Heart right ventricle (tissue), 16 donors: ENCODE data around the gene PTPRG. TPM values are rescaled to one million over a fixed set of nuclear protein-coding genes. Genes with fewer than 3 reads are reported as not detected.
A peak's percentile ranks its signal among the peaks of the same experiment; 100 is the strongest.

Experiments
- ATAC-seq, 8 donors: fragments of 200-7000 bp; cut with Tn5 transposase; one replicate each; pipeline ENCODE4 v1.9.1; 2020; ENCODE audit warnings: mild to moderate bottlenecking in 8 of 8, moderate library complexity in 8 of 8, moderate number of reproducible peaks in 1 of 8
- DNase-seq, 2 donors: peaks; one replicate each; pipeline ENCODE4 v3.0.0-alpha.2; 2020
- H3K27ac ChIP-seq, 10 donors: fragments of 200-600 bp; sonication (generic) in 2 of 10; one replicate each; pipeline versions ENCODE4 v1.5.0 to v1.8.0; 2020 to 2022; ENCODE audit warnings: mild to moderate bottlenecking in 3 of 10
- H3K27me3 ChIP-seq, 7 donors: fragments of 200-600 bp; one replicate each; pipeline ENCODE4 v1.8.0; 2021 to 2022; ENCODE audit warnings: mild to moderate bottlenecking in 2 of 7
- H3K36me3 ChIP-seq, 9 donors: fragments of 200-600 bp; sonication (generic) in 1 of 9; one replicate each; pipeline versions ENCODE4 v1.5.0 to v1.8.0; 2020 to 2022; ENCODE audit warnings: mild to moderate bottlenecking in 2 of 9
- H3K4me1 ChIP-seq, 9 donors: fragments of 200-600 bp; sonication (generic) in 1 of 9; one replicate each; pipeline versions ENCODE4 v1.5.0 to v1.8.0; 2020 to 2022; ENCODE audit warnings: mild to moderate bottlenecking in 4 of 9
- H3K4me3 ChIP-seq, 10 donors: fragments of 200-600 bp; sonication (generic) in 2 of 10; one replicate each; pipeline versions ENCODE4 v1.5.0 to v1.8.0; 2020 to 2022; ENCODE audit warnings: mild to moderate bottlenecking in 7 of 10, moderate library complexity in 2 of 10
- H3K9me3 ChIP-seq, 11 donors: fragments of 200-600 bp in 10 of 11; sonication (generic) in 2 of 11; one replicate each; pipeline versions ENCODE4 v1.5.0 to v1.8.0; 2013 to 2022; ENCODE audit warnings: mild to moderate bottlenecking in 2 of 11, control low read depth in 1 of 11, moderate library complexity in 1 of 11
- CTCF ChIP-seq, 9 donors: fragments of 200-600 bp; sonication (generic) in 2 of 9; IDR thresholded peaks; one replicate each; pipeline versions ENCODE4 v1.5.0 to v1.8.0; 2021 to 2022; ENCODE audit warnings: antibody characterized with exemption in 9 of 9, mild to moderate bottlenecking in 5 of 9, moderate library complexity in 1 of 9
- WGBS, 2 donors: extraction: QIAGEN DNeasy Blood & Tissue Kit; methylation state at CpG; one replicate each; pipeline ENCODE4 v1.1.7; 2013; ENCODE audit warnings: inconsistent platforms in 1 of 2; 5-methylcytosine and 5-hydroxymethylcytosine counted together
- intact Hi-C, 10 donors: fragments of 100-400 bp; cut with DNase I; formaldehyde crosslinking; loops; one replicate each; pipeline versions ENCODE4 v1.11.1 to v1.14.2; 2022
- polyA plus RNA-seq, 2 donors: library from polyadenylated mRNA; stranded (reverse); fragments of 200-250 nt; gene quantifications; one replicate each; pipeline ENCODE4 v1.2.3, GENCODE V29; 2013
- total RNA-seq, 10 donors: library from RNA; stranded (reverse); fragmentation: NEBNext Ultra II Directional in 3 of 10; extraction: Animal tissue kit (Norgen Biotek cat#: 25700) in 3 of 10; gene quantifications; one replicate each; pipeline versions ENCODE4 v1.2.1 to v1.2.4, GENCODE V29; 2021 to 2023
- donor health status: Arrhythmogenic right ventricular cardiomyopathy.
- donor health status: ischemic (EF 13 %, LVEDD 7.1; RV severe dilation, severe dysfunction).
- donor health status: healthy with polysubstance abuse.
- donor health status: DM: no; HTN: yes; CAD: no.
- donor health status: DM: no; HTN: no; CAD: no.
- donor health status: ischemic (EF 25% LVEDD 6.9; RV normal size, moderate dysfunction).
- donor health status: ischemic (EF 25% LVEDD 5.7; RV mildly dilated, moderate dysfunction).
- donor health status: healthy.
- donor health status: DM: yes; HTN: yes; CAD: no.
- donor health status: Ischemic cardiomyopathy.
- donor health status: ischemic (EF 35%, LVEDD 5.7; RV mildly dilated, moderate dysfunction).
- donor health status: nonischemic (EF 11% LVEDD 7.7; RV severe dilation, severe dysfunction).
- donor health status: DM: yes; HTN: yes; CAD: no.
- donor health status: PGD.
- donor health status: ischemic (EF 29% LVEDD 5.4; RV normal size, mild dysfunction).
- donor health status: nonischemic (EF 23%, LVEDD 6.1; RV moderate dilation, normal function).

The PTPRG gene
- total and polyA plus RNA-seq, 12 donors: 10.1 to 38.3 (median 32.6) TPM

GRCh38 chr3:61997101-61997500 is 435.7 kb downstream of the PTPRG start:
- H3K36me3 ChIP-seq: no peaks in the 10 kb centered on the region
- no peaks in the 10 kb centered on the region for H3K27me3 ChIP-seq
- H3K4me1 ChIP-seq: peaks cover 0 to 24% (median 15%) of the 10 kb centered on the region in 9 donors
- TF ChIP-seq CTCF (IDR thresholded peaks at IDR 0.05): no peak
- DNase-seq: no peak
- intact Hi-C loops: no loop called here
- H3K9me3 ChIP-seq: no peaks in the 10 kb centered on the region
- H3K4me3 ChIP-seq: no peak overlapping the region
- WGBS, 2 donors: 61 to 67% methylated on average over 4 of the region's 4 CpGs
- ATAC-seq: peak in 3 of 8 donors; percentile 30 to 51 (median 50)
- H3K27ac ChIP-seq: no peak overlapping the region

- Histone ChIP-seq H3K36me3 (peaks cover 0 to 23% (median 0%) of the 10 kb centered on the region in 9 donors), H3K9me3 (no peaks in the 10 kb centered on the region), H3K4me3 (no peak overlapping the region), H3K4me1 (peaks cover 0 to 12% (median 0%) of the 10 kb centered on the region in 9 donors), H3K27ac (no peak overlapping the region), H3K27me3 (no peaks in the 10 kb centered on the region)
- TF ChIP-seq CTCF (IDR thresholded peaks at IDR 0.05): no peak
- ATAC-seq (peak in 1 of 8 donors; percentile 31), DNase-seq (no peak)
- WGBS, 2 donors: 98 to 100% methylated on average over 1 of the region's 1 CpG
- intact Hi-C loops: no loop called here
These were observed 442.5 kb downstream of the PTPRG start for GRCh38 chr3:62003835-62004234.

- intact Hi-C loops: no loop called here
- Histone ChIP-seq H3K27ac (no peak overlapping the region), H3K36me3 (peaks cover 0 to 27% (median 0%) of the 10 kb centered on the region in 9 donors), H3K4me1 (peaks cover 0 to 16% (median 0%) of the 10 kb centered on the region in 9 donors), H3K9me3 (peaks cover 0 to 5% (median 0%) of the 10 kb centered on the region in 11 donors), H3K27me3 (no peaks in the 10 kb centered on the region), H3K4me3 (no peak overlapping the region)
- ATAC-seq: no peak
- TF ChIP-seq CTCF (IDR thresholded peaks at IDR 0.05): no peak
- DNase-seq: no peak
- 42 to 52% methylated on average over 3 of the region's 3 CpGs for WGBS, 2 donors
These were observed 445.7 kb downstream of the PTPRG start for GRCh38 chr3:62007036-62007435.

- peaks cover 0 to 19% (median 0%) of the 10 kb centered on the region in 9 donors for H3K4me1 ChIP-seq
- peaks cover 0 to 5% (median 0%) of the 10 kb centered on the region in 11 donors for H3K9me3 ChIP-seq
- ATAC-seq: no peak
- no peak overlapping the region for H3K27ac ChIP-seq
- no peaks in the 10 kb centered on the region for H3K27me3 ChIP-seq
- WGBS, 2 donors: 97 to 98% methylated on average over 9 of the region's 9 CpGs
- DNase-seq: no peak
- intact Hi-C loops: no loop called here
- H3K4me3 ChIP-seq: no peak overlapping the region
- TF ChIP-seq CTCF (IDR thresholded peaks at IDR 0.05): no peak
- H3K36me3 ChIP-seq: peaks cover 0 to 9% (median 0%) of the 10 kb centered on the region in 9 donors
These were observed 449.6 kb downstream of the PTPRG start for GRCh38 chr3:62010989-62011388.
